ENCODE measurements around the gene TRMO. TPM values are rescaled to one million over a fixed set of nuclear protein-coding genes. Genes with fewer than 3 reads are reported as not detected.

TRMO gene
- total RNA-seq, 2 experiments from 2014 or later: 18.7 to 19.2 TPM

- Mint-ChIP-seq H3K9me3 (ENCODE audit: insufficient read depth) (no peaks in the 10 kb centered on the region), H3K27me3 (ENCODE audit: low read depth) (peaks cover 3% of the 10 kb centered on the region), H3K4me1 (ENCODE audit: low read depth) (no peaks in the 10 kb centered on the region), H3K36me3 (ENCODE audit: low read depth) (no peaks in the 10 kb centered on the region), H3K4me3 (no peak overlapping the region), H3K27ac (no peak overlapping the region)
- ATAC-seq: no peak
- ChIA-PET POLR2A (interaction anchor here (0.5 to 0.7 kb wide), 2 partner anchors 146 to 197 kb away, joined by 3 to 7 read pairs; no protein-coding TSS in a partner anchor), CTCF (interaction anchor here (1.8 to 3.4 kb wide), 2 partner anchors 9 to 21 kb away, joined by 9 to 31 read pairs; no protein-coding TSS in a partner anchor)
- DNase-seq: no peak
These were observed 42.0 kb downstream of the TRMO start for GRCh38 chr9:97880336-97880735.

- no peak for DNase-seq
- Mint-ChIP-seq H3K27me3 (ENCODE audit: low read depth) (peaks cover 11% of the 10 kb centered on the region), H3K9me3 (ENCODE audit: insufficient read depth) (no peaks in the 10 kb centered on the region), H3K4me3 (no peak overlapping the region), H3K4me1 (ENCODE audit: low read depth) (no peaks in the 10 kb centered on the region), H3K27ac (no peak overlapping the region), H3K36me3 (ENCODE audit: low read depth) (no peaks in the 10 kb centered on the region)
- ATAC-seq: no peak
- POLR2A ChIA-PET: no interaction called here
- CTCF ChIA-PET: interaction anchor here (1.4 kb wide), 1 partner anchor 14 kb away, joined by 5 read pairs; no protein-coding TSS in a partner anchor
These were observed 46.2 kb downstream of the TRMO start for GRCh38 chr9:97876061-97876460.

DNA sequence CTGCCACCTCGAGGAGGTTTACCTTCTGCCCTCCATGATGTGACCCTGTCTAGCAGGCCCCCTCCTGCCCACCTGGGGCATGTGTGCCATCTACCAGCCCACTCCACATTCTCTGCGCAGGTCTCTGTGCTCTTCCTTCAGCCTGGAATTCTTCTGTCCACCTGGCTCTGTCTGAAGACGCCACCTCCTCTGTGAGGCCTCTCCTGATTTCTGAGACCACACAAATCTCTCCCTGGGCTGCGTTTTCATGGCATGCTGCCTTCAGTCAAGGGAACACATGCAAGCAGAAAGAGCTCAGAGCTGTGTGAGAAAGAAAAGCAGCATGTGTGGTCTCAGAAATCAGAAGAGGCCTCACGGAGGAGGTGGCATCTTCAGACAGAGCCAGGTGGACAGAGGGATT is 47.2 kb downstream of the TRMO start:
- no peaks in the 10 kb centered on the region for H3K4me1 Mint-ChIP-seq (ENCODE audit: low read depth)
- H3K27ac Mint-ChIP-seq: no peak overlapping the region
- CTCF ChIA-PET: interaction anchor here (1.4 to 1.7 kb wide), 2 partner anchors 15 to 26 kb away, joined by 4 to 9 read pairs; no protein-coding TSS in a partner anchor
- no peaks in the 10 kb centered on the region for H3K9me3 Mint-ChIP-seq (ENCODE audit: insufficient read depth)
- no peak overlapping the region for H3K4me3 Mint-ChIP-seq
- DNase-seq (no peak), ATAC-seq (no peak)
- no peaks in the 10 kb centered on the region for H3K36me3 Mint-ChIP-seq (ENCODE audit: low read depth)
- POLR2A ChIA-PET: no interaction called here
- H3K27me3 Mint-ChIP-seq (ENCODE audit: low read depth): peaks cover 13% of the 10 kb centered on the region

DNA sequence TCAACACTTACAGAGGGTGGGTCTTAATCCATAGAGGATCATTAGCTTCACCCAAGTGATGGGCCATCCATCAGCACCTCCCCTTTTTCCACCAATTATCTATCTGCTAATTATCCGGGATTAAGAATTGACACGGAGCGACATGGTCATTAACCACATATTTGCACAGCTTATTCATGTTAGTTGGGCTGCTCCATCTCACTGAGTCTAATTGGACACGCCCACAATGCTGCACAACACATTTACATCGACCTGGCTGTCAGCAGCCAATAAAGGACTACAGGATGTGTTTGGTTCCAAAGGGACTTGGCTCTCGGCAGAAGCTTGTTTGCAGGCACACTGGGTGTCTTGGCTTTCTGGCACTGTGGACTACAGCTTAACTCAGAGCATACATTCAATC is 47.7 kb downstream of the TRMO start:
- Mint-ChIP-seq H3K27me3 (ENCODE audit: low read depth) (peaks cover 14% of the 10 kb centered on the region), H3K27ac (no peak overlapping the region), H3K4me3 (no peak overlapping the region), H3K36me3 (ENCODE audit: low read depth) (no peaks in the 10 kb centered on the region), H3K4me1 (ENCODE audit: low read depth) (no peaks in the 10 kb centered on the region), H3K9me3 (ENCODE audit: insufficient read depth) (no peaks in the 10 kb centered on the region)
- ATAC-seq: no peak
- DNase-seq: no peak
- ChIA-PET CTCF (interaction anchor here (1.4 to 1.7 kb wide), 2 partner anchors 16 to 26 kb away, joined by 4 to 9 read pairs; no protein-coding TSS in a partner anchor), POLR2A (no interaction called here)

DNA sequence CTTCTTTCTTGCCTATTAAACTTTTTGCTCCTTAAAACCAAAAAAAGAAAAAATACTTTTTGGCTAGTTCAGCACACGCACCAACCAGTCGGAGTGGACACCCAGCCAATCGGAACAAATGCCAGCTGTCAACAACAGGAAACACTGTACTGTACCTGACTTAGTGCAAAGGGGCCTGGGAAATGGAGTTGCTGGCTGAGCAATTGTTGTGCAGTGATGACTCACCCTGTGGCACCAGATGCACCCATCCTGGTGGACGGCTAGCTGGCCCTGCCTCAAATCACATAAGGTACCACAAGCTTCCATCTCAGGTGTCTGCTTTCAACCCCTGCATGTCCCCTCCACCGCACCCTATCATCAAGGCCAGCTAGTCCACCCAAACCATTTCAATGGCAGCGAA is 48.4 kb downstream of the TRMO start:
- Mint-ChIP-seq H3K4me1 (ENCODE audit: low read depth) (no peaks in the 10 kb centered on the region), H3K27ac (no peak overlapping the region), H3K9me3 (ENCODE audit: insufficient read depth) (peaks cover 5% of the 10 kb centered on the region), H3K4me3 (no peak overlapping the region), H3K36me3 (ENCODE audit: low read depth) (no peaks in the 10 kb centered on the region), H3K27me3 (ENCODE audit: low read depth) (peaks cover 19% of the 10 kb centered on the region)
- CTCF ChIA-PET: interaction anchor here (1.7 kb wide), 1 partner anchor 16 kb away, joined by 9 read pairs; no protein-coding TSS in a partner anchor
- no peak for DNase-seq
- POLR2A ChIA-PET: no interaction called here
- ATAC-seq: no peak

GRCh38 chr9:97873425-97873824 is 48.9 kb downstream of the TRMO start:
- no peak overlapping the region for H3K27ac Mint-ChIP-seq
- POLR2A ChIA-PET: no interaction called here
- CTCF ChIA-PET: interaction anchor here (1.7 kb wide), 1 partner anchor 17 kb away, joined by 9 read pairs; no protein-coding TSS in a partner anchor

DNA sequence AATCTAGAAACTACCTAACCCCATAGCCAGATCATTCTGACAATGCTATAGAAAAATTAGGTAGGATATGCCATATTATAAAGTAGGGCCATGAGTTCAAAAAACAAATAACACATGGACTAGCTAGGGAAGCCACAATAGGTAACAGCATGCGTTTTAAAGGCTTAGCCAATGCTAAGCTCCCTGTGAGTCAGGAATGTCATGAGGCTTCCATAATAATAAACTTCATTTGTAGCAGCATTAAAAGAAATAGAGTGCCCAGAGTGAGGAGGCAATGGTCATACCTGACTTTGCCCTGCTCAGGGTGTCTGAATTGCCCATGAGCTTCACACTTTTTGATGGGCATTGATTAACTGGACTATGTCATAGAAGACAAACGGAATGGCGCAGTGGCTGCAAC is 53.4 kb downstream of the TRMO start:
- Mint-ChIP-seq H3K9me3 (ENCODE audit: insufficient read depth) (peaks cover 26% of the 10 kb centered on the region), H3K27me3 (ENCODE audit: low read depth) (peaks cover 36% of the 10 kb centered on the region), H3K27ac (no peak overlapping the region), H3K4me1 (ENCODE audit: low read depth) (no peaks in the 10 kb centered on the region), H3K36me3 (ENCODE audit: low read depth) (peaks cover 5% of the 10 kb centered on the region), H3K4me3 (no peak overlapping the region)
- ATAC-seq (no peak), DNase-seq (no peak)
- ChIA-PET CTCF (interaction anchor here (1.0 kb wide), 1 partner anchor 21 kb away, joined by 5 read pairs; no protein-coding TSS in a partner anchor), POLR2A (no interaction called here)

More at GRCh38 chr9:97873425-97873824, 48.9 kb downstream of the TRMO start:
- ATAC-seq (no peak), DNase-seq (no peak)
- H3K4me1 Mint-ChIP-seq (ENCODE audit: low read depth): no peaks in the 10 kb centered on the region
- peaks cover 19% of the 10 kb centered on the region for H3K27me3 Mint-ChIP-seq (ENCODE audit: low read depth)
- H3K36me3 Mint-ChIP-seq (ENCODE audit: low read depth): no peaks in the 10 kb centered on the region
- H3K9me3 Mint-ChIP-seq (ENCODE audit: insufficient read depth): peaks cover 9% of the 10 kb centered on the region
- H3K4me3 Mint-ChIP-seq: no peak overlapping the region

DNA sequence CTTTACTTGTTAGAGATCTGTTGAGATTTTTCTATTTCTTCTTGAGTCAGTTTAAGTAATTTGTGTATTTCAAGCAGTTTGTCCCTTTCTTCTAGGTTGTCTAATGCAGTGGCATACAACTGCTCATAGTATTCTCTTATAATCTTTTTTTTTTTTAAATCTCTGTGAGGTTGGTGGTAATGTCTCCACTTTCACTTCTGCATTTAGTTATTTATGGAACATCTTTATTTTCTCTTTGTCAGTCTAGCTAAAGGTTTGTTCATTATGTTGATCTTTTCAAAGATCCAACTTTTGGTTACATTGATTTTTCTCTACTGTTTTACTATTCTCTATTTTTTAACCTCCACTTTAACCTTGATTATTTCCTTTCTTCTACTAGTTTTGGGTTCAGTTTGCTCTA is 55.5 kb downstream of the TRMO start:
- no peak for DNase-seq
- ChIA-PET POLR2A (no interaction called here), CTCF (interaction anchor here (1.4 kb wide), 1 partner anchor 34 kb away, joined by 4 read pairs; no protein-coding TSS in a partner anchor)
- peaks cover 5% of the 10 kb centered on the region for H3K36me3 Mint-ChIP-seq (ENCODE audit: low read depth)
- peaks cover 37% of the 10 kb centered on the region for H3K27me3 Mint-ChIP-seq (ENCODE audit: low read depth)
- no peak overlapping the region for H3K4me3 Mint-ChIP-seq
- H3K9me3 Mint-ChIP-seq (ENCODE audit: insufficient read depth): peaks cover 26% of the 10 kb centered on the region
- ATAC-seq: no peak
- no peak overlapping the region for H3K27ac Mint-ChIP-seq
- H3K4me1 Mint-ChIP-seq (ENCODE audit: low read depth): no peaks in the 10 kb centered on the region

DNA sequence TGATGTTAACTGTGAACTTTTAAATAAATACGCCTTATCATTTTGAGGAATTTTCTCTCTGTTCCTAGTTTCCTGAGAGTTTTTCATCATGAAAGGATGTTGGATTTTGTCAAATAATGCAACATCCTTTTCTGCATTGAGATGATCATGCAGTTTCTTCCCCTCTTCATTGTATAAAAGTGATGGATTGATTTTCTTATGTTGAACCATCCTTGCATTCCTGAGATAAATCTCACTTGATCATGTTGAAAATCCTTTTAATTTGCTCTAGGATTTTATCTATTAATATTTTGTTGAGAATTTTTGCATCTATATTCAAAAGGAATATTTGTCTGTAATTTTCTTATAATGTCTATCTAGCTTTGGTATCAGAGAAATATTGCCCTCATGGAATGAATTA is 56.0 kb downstream of the TRMO start:
- ATAC-seq (no peak), DNase-seq (no peak)
- Mint-ChIP-seq H3K27ac (no peak overlapping the region), H3K4me3 (no peak overlapping the region), H3K36me3 (ENCODE audit: low read depth) (peaks cover 5% of the 10 kb centered on the region), H3K27me3 (ENCODE audit: low read depth) (peaks cover 36% of the 10 kb centered on the region), H3K4me1 (ENCODE audit: low read depth) (no peaks in the 10 kb centered on the region), H3K9me3 (ENCODE audit: insufficient read depth) (peaks cover 26% of the 10 kb centered on the region)
- ChIA-PET CTCF (interaction anchor here (1.4 kb wide), 2 partner anchors 24 to 35 kb away, joined by 4 read pairs; no protein-coding TSS in a partner anchor), POLR2A (interaction anchor here (0.5 kb wide), 1 partner anchor 82 kb away, joined by 3 read pairs; no protein-coding TSS in a partner anchor)

- POLR2A ChIA-PET: no interaction called here
These were observed 57.9 kb downstream of the TRMO start for GRCh38 chr9:97864396-97864795.

GRCh38 chr9:97863314-97863713 is 59.0 kb downstream of the TRMO start:
- DNase-seq: no peak
- peaks cover 49% of the 10 kb centered on the region for H3K27me3 Mint-ChIP-seq (ENCODE audit: low read depth)
- H3K27ac Mint-ChIP-seq: no peak overlapping the region
- H3K36me3 Mint-ChIP-seq (ENCODE audit: low read depth): peaks cover 5% of the 10 kb centered on the region
- CTCF ChIA-PET: interaction anchor here (1.3 to 1.5 kb wide), 2 partner anchors 27 to 37 kb away, joined by 3 to 5 read pairs; no protein-coding TSS in a partner anchor
- peaks cover 15% of the 10 kb centered on the region for H3K9me3 Mint-ChIP-seq (ENCODE audit: insufficient read depth)
- no peak overlapping the region for H3K4me3 Mint-ChIP-seq
- POLR2A ChIA-PET: interaction anchor here (0.7 kb wide), 1 partner anchor 35 kb away, joined by 4 read pairs; no protein-coding TSS in a partner anchor
- ATAC-seq: no peak
- H3K4me1 Mint-ChIP-seq (ENCODE audit: low read depth): peaks cover 2% of the 10 kb centered on the region

More at GRCh38 chr9:97864396-97864795, 57.9 kb downstream of the TRMO start:
- Mint-ChIP-seq H3K4me1 (ENCODE audit: low read depth) (no peaks in the 10 kb centered on the region), H3K36me3 (ENCODE audit: low read depth) (peaks cover 5% of the 10 kb centered on the region), H3K9me3 (ENCODE audit: insufficient read depth) (peaks cover 26% of the 10 kb centered on the region), H3K27me3 (ENCODE audit: low read depth) (peaks cover 43% of the 10 kb centered on the region), H3K4me3 (no peak overlapping the region), H3K27ac (no peak overlapping the region)
- DNase-seq: no peak
- CTCF ChIA-PET: no interaction called here
- ATAC-seq: no peak

DNA sequence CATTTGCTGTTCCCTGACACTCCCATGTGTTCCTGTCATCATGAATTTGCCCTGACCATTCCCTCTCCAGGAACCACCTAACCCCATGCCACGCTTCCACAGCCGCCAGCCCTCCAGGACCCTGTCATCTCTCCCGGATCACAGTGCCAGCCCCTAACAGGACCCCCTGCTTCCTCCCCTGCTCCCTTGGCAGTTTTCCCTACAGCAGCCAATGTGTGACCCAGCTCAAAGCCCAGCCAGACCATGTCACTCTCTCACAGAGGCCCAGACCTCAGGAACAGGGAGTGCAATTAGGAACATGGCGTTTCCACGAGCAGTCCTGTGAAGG is 61.2 kb downstream of the TRMO start:
- peaks cover 12% of the 10 kb centered on the region for H3K4me1 Mint-ChIP-seq (ENCODE audit: low read depth)
- ChIA-PET POLR2A (no interaction called here), CTCF (no interaction called here)
- H3K4me3 Mint-ChIP-seq: no peak overlapping the region
- no peak overlapping the region for H3K27ac Mint-ChIP-seq
- DNase-seq (no peak), ATAC-seq (no peak)
- H3K36me3 Mint-ChIP-seq (ENCODE audit: low read depth): peaks cover 5% of the 10 kb centered on the region
- peaks cover 4% of the 10 kb centered on the region for H3K9me3 Mint-ChIP-seq (ENCODE audit: insufficient read depth)
- H3K27me3 Mint-ChIP-seq (ENCODE audit: low read depth): peaks cover 64% of the 10 kb centered on the region
